ENCODE data around the gene PPIG.
A peak's percentile ranks its signal among the peaks of the same experiment; 100 is the strongest.

GRCh38 chr2:169584005-169584877 lies at the start of gene PPIG:
- TF ChIP-seq CTCF (conservative IDR thresholded peaks at IDR 0.05; ENCODE audit: low read depth in 2 of 2): no peak
- TF ChIP-seq REST (IDR thresholded peaks at IDR 0.05; ENCODE audit: unreplicated experiment): no peak
- TF ChIP-seq EZH2 (IDR thresholded peaks at IDR 0.05; ENCODE audit: low read depth, unreplicated experiment): no peak
- peak; percentile 74 for TF ChIP-seq POLR2AphosphoS5 (IDR thresholded peaks at IDR 0.05; ENCODE audit: low read depth)
- TF ChIP-seq EZH2phosphoT487 (IDR thresholded peaks at IDR 0.05; ENCODE audit: unreplicated experiment): no peak
- peak; percentile 98 for TF ChIP-seq CREB1 (CRISPR knock-in tag; IDR thresholded peaks at IDR 0.05; ENCODE audit: low read depth)
- no peak for TF ChIP-seq ZNF331 (CRISPR knock-in tag; IDR thresholded peaks at IDR 0.05; ENCODE audit: low read depth)
- TF ChIP-seq JUNB (IDR thresholded peaks at IDR 0.05; ENCODE audit: unreplicated experiment): no peak

All from GM23338 (cell line).